Vagina (tissue), 2 donors: ENCODE results near the gene PSEN1.

Experiments used
- POLR2A ChIP-seq, 2 donors: fragments of 450-650 bp; IDR thresholded peaks; one replicate each; pipeline ENCODE4 v1.6.1; 2017; ENCODE audit warnings: antibody characterized with exemption in 2 of 2, mild to moderate bottlenecking in 2 of 2, moderate library complexity in 2 of 2
- TF ChIP-seq, protein P1 (sequence below), 3 experiments: fragments of 450-650 bp in 2 of 3; fragments of 200-600 bp in 1 of 3; sonication (generic) in 1 of 3; IDR thresholded peaks; one replicate each; pipeline ENCODE4 v1.5.1; 2017 to 2019; ENCODE audit warnings: antibody characterized with exemption in 3 of 3, mild to moderate bottlenecking in 2 of 3, moderate library complexity in 2 of 3

DNA sequence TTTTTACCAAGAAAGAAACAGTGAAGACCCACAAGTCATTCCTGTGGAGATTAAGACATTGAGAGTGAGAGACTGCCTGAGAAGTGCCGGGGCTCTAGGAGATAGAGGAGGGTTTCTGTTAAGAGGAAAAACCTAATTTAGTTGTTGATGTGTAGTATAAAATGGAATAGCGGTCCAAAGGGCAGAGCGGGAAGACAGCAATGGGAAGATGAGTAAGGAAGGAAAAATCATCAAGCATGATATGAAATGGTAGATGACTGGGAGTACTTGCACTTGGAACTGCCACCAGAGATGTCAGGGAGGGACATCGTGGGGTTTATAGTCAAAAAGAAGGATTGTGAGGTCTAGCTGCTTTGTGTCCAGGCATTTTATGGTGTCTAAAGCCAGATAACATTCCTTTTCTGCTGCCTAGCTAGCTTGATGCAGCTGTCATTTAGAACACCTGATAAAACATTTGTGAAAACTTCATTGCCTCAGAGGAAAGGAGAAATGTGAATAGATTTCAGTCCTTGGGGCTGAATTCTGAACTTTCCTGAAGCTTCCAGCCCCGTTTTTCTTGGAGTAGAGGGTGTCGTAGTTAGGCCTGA lies 20.1 kb upstream of the PSEN1 start:
- TF ChIP-seq, protein P1, sequence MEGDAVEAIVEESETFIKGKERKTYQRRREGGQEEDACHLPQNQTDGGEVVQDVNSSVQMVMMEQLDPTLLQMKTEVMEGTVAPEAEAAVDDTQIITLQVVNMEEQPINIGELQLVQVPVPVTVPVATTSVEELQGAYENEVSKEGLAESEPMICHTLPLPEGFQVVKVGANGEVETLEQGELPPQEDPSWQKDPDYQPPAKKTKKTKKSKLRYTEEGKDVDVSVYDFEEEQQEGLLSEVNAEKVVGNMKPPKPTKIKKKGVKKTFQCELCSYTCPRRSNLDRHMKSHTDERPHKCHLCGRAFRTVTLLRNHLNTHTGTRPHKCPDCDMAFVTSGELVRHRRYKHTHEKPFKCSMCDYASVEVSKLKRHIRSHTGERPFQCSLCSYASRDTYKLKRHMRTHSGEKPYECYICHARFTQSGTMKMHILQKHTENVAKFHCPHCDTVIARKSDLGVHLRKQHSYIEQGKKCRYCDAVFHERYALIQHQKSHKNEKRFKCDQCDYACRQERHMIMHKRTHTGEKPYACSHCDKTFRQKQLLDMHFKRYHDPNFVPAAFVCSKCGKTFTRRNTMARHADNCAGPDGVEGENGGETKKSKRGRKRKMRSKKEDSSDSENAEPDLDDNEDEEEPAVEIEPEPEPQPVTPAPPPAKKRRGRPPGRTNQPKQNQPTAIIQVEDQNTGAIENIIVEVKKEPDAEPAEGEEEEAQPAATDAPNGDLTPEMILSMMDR (IDR thresholded peaks at IDR 0.05) = no peak
- no peak for TF ChIP-seq POLR2A (IDR thresholded peaks at IDR 0.05)
